Endothelial cell of umbilical vein (primary cell): ENCODE results near the gene ANO9. TPM values are rescaled to one million over a fixed set of nuclear protein-coding genes. Genes with fewer than 3 reads are reported as not detected.

Source experiments
- BruUV-seq: library from RNA; stranded (reverse); fragments of 400-500 nt; replicated peaks from 2 replicates; lab custom pipeline; 2021; lab: Mats Ljungman, UMichigan
- CTCF ChIA-PET: fragments of 300-600, 350-600 bp; sonication (Branson Sonifier 250); formaldehyde crosslinking; loops from one replicate; lab custom pipeline; 2021; ENCODE audit warnings: antibody characterized with exemption, inconsistent platforms; lab: Charles Lee
- POLR2A ChIA-PET: fragments of 300-600, 350-600 bp; sonication (Branson Sonifier 250); formaldehyde crosslinking; loops from one replicate; lab custom pipeline; 2021; ENCODE audit warnings: antibody characterized with exemption, inconsistent platforms; lab: Charles Lee
- DNase-seq: peaks from one replicate; pipeline ENCODE4 v3.0.0-alpha.2; 2011; ENCODE audit warnings: low read depth, low spot score
- FAIRE-seq: peaks from 2 replicates; lab custom pipeline; 2011; peaks lifted over from hg19 to GRCh38; lab: Jason Lieb, UNC
- H2AFZ ChIP-seq: 2 replicates; pipeline ENCODE4 v1.6.0; 2012; ENCODE audit warnings: low read depth, low read length, control low read depth, inconsistent platforms
- H3K27ac ChIP-seq: 2 replicates; pipeline ENCODE4 v1.5.1; 2011; ENCODE audit warnings: low read depth, mild to moderate bottlenecking, control low read depth, low read length, moderate library complexity; ENCODE audit not compliant: insufficient read depth
- H3K27me3 ChIP-seq, 2 experiments: 2 replicates each; pipeline versions ENCODE4 v1.6.0 to v1.6.1; 2011; ENCODE audit warnings: low read length in 2 of 2, mixed read lengths in 1 of 2; ENCODE audit not compliant: control insufficient read depth in 2 of 2, insufficient read depth in 2 of 2
- H3K36me3 ChIP-seq, 2 experiments: 2 replicates in 1 of 2; 3 replicates in 1 of 2; pipeline ENCODE4 v1.5.1; 2011; ENCODE audit warnings: low read length in 2 of 2, mild to moderate bottlenecking in 1 of 2, moderate library complexity in 1 of 2; ENCODE audit not compliant: control insufficient read depth in 2 of 2, insufficient read depth in 2 of 2; ENCODE audit errors: extremely low read depth in 1 of 2
- H3K4me1 ChIP-seq: 3 replicates; pipeline ENCODE4 v1.5.1; 2011; ENCODE audit warnings: mild to moderate bottlenecking, low read length; ENCODE audit not compliant: control insufficient read depth, insufficient read depth; ENCODE audit errors: extremely low read depth
- H3K4me2 ChIP-seq: 2 replicates; pipeline ENCODE4 v1.6.1; 2011; ENCODE audit warnings: low read length, control low read depth, mixed read lengths; ENCODE audit not compliant: insufficient read depth
- H3K4me3 ChIP-seq, 3 experiments: fragments of 200-600 bp in 1 of 3; sonication (generic), shearing (Covaris generic) in 1 of 3; replicated peaks in 1 of 3; 2 replicates each; pipeline ENCODE4 v1.5.1; 2011 to 2016; ENCODE audit warnings: control low read depth in 3 of 3, low read length in 3 of 3, mild to moderate bottlenecking in 2 of 3, inconsistent platforms in 1 of 3, low read depth in 1 of 3, moderate library complexity in 1 of 3; ENCODE audit not compliant: insufficient read depth in 1 of 3
- H3K79me2 ChIP-seq: 2 replicates; pipeline ENCODE4 v1.6.0; 2012; ENCODE audit warnings: low read length, inconsistent platforms; ENCODE audit not compliant: control insufficient read depth, insufficient read depth
- H3K9ac ChIP-seq: replicated peaks from 2 replicates; pipeline ENCODE3; 2011; ENCODE audit warnings: low read length, control low read depth; ENCODE audit not compliant: insufficient read depth; ENCODE audit errors: extremely low read depth
- H3K9me1 ChIP-seq: replicated peaks from 3 replicates; pipeline ENCODE4 v1.6.0; 2011; ENCODE audit warnings: mild to moderate bottlenecking, low read length; ENCODE audit not compliant: control insufficient read depth, insufficient read depth; ENCODE audit errors: extremely low read depth
- H3K9me3 ChIP-seq: replicated peaks from 2 replicates; pipeline ENCODE4 v1.5.1; 2012; ENCODE audit warnings: low read length, inconsistent platforms; ENCODE audit not compliant: control insufficient read depth, insufficient read depth
- H4K20me1 ChIP-seq: replicated peaks from 2 replicates; pipeline ENCODE3; 2011; ENCODE audit warnings: mild to moderate bottlenecking, low read length; ENCODE audit not compliant: control insufficient read depth, insufficient read depth; ENCODE audit errors: extremely low read depth
- EZH2 ChIP-seq: IDR thresholded peaks from 2 replicates; pipeline ENCODE4 v1.6.1; 2012; ENCODE audit warnings: borderline replicate concordance, low read depth, mild to moderate bottlenecking, moderate library complexity, low read length, inconsistent platforms; ENCODE audit not compliant: severe bottlenecking
- GATA2 ChIP-seq: IDR thresholded peaks from 2 replicates; pipeline ENCODE4 v1.7.0; 2011; ENCODE audit warnings: low read depth, mild to moderate bottlenecking, moderate library complexity, mixed read lengths, low read length; ENCODE audit not compliant: insufficient read length, insufficient read depth
- JUN ChIP-seq: IDR thresholded peaks from 2 replicates; pipeline ENCODE4 v1.6.1; 2011; ENCODE audit warnings: borderline replicate concordance, low read depth; ENCODE audit not compliant: insufficient read length, insufficient read depth
- MYC ChIP-seq: IDR thresholded peaks from one replicate; pipeline ENCODE4 v1.6.1; 2011; ENCODE audit warnings: mild to moderate bottlenecking, low read depth, low read length
- dilution Hi-C: fragments of 300-500 bp; cut with MboI; formaldehyde crosslinking; loops from one replicate; pipeline ENCODE4 v1.15.0; 2019; ENCODE audit warnings: low sequenced_read_pairs; ENCODE audit not compliant: extremely low pct_ligation_motif_present
- intact Hi-C: fragments of 100-400 bp; cut with micrococcal nuclease; formaldehyde crosslinking; loops from one replicate; pipeline ENCODE4 v1.10.0; 2022
- polyA plus RNA-seq, 4 experiments: library from polyadenylated mRNA; depleted of rRNA in 3 of 4; stranded (reverse) in 3 of 4; unstranded in 1 of 4; fragments of >200 nt; gene quantifications; 2 replicates each; pipeline versions ENCODE4 v1.2.1 to v1.2.3, GENCODE V29; 2011 to 2012; ENCODE audit warnings: missing spikeins in 1 of 4
- total RNA-seq: library from RNA; stranded (reverse); gene quantifications from 2 replicates; pipeline ENCODE4 v1.2.3, GENCODE V29; 2021
- TF ChIP-seq, protein P1 (sequence below): IDR thresholded peaks from 2 replicates; pipeline ENCODE4 v1.6.1; 2011; ENCODE audit not compliant: insufficient read depth, insufficient read length
- TF ChIP-seq, protein P2 (sequence below), 2 donors: IDR thresholded peaks; 1 replicate in 1 of 2; 2 replicates in 1 of 2; pipeline ENCODE4 v1.5.1; 2011; ENCODE audit warnings: low read length in 2 of 2, mild to moderate bottlenecking in 2 of 2, moderate library complexity in 2 of 2, control low read depth in 1 of 2, inconsistent platforms in 1 of 2, low read depth in 1 of 2; ENCODE audit not compliant: insufficient read depth in 1 of 2; ENCODE audit errors: extremely low read depth in 1 of 2

The ANO9 gene
- total and polyA plus RNA-seq, 2 donors (not counting 3 experiments of a cell fraction or from before 2014, with no cell fraction given) = 0.23 TPM; not detected in 1

DNA sequence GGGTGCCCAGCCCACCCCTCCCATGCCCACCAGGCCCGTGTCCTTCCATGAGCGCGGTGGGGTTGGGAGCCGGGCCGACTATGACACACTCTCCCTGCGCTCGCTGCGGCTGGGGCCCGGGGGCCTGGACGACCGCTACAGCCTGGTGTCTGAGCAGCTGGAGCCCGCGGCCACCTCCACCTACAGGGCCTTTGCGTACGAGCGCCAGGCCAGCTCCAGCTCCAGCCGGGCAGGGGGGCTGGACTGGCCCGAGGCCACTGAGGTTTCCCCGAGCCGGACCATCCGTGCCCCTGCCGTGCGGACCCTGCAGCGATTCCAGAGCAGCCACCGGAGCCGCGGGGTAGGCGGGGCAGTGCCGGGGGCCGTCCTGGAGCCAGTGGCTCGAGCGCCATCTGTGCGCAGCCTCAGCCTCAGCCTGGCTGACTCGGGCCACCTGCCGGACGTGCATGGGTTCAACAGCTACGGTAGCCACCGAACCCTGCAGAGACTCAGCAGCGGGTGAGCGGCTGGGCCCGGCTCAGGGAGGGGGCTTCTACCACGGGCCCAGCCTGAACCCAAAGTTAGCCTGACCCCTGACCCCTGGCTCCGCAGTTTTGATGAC is 44.8 kb downstream of the ANO9 start:
- peak overlapping the region; percentile 6 to 43 (median 35) for H3K4me3 ChIP-seq
- H3K9ac ChIP-seq = no peak overlapping the region
- dilution Hi-C loops (no loop called here), intact Hi-C loops (loop anchor here (1.0 kb wide), 1 partner anchor 51 kb away; no protein-coding TSS in a partner anchor)
- H3K9me1 ChIP-seq = no peaks in the 10 kb centered on the region
- peak overlapping the region; percentile 45 for H3K4me2 ChIP-seq
- FAIRE-seq (peak; percentile 73), DNase-seq (peak; percentile 66)
- peaks cover 0 to 3% of the 10 kb centered on the region in 2 experiments for H3K27me3 ChIP-seq
- peak overlapping the region; percentile 86 for H2AFZ ChIP-seq
- no peaks in the 10 kb centered on the region for H3K79me2 ChIP-seq
- H3K36me3 ChIP-seq = no peaks in the 10 kb centered on the region
- no peaks in the 10 kb centered on the region for H4K20me1 ChIP-seq
- BruUV-seq = no TSS peak
- no peak overlapping the region for H3K27ac ChIP-seq
- no peaks in the 10 kb centered on the region for H3K9me3 ChIP-seq
- POLR2A ChIA-PET = interaction anchor here (0.7 kb wide), 2 partner anchors 91 to 147 kb away, joined by 3 to 5 read pairs; no protein-coding TSS in a partner anchor
- CTCF ChIA-PET = interaction anchor here (0.6 to 2.4 kb wide), 14 partner anchors 9 to 190 kb away, joined by 3 to 55 read pairs (median 6); partner anchors contain the start of genes BET1L, PTDSS2 and RIC8A
- TF ChIP-seq, protein P1, sequence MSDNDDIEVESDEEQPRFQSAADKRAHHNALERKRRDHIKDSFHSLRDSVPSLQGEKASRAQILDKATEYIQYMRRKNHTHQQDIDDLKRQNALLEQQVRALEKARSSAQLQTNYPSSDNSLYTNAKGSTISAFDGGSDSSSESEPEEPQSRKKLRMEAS = no peak
- TF ChIP-seq, protein P2, sequence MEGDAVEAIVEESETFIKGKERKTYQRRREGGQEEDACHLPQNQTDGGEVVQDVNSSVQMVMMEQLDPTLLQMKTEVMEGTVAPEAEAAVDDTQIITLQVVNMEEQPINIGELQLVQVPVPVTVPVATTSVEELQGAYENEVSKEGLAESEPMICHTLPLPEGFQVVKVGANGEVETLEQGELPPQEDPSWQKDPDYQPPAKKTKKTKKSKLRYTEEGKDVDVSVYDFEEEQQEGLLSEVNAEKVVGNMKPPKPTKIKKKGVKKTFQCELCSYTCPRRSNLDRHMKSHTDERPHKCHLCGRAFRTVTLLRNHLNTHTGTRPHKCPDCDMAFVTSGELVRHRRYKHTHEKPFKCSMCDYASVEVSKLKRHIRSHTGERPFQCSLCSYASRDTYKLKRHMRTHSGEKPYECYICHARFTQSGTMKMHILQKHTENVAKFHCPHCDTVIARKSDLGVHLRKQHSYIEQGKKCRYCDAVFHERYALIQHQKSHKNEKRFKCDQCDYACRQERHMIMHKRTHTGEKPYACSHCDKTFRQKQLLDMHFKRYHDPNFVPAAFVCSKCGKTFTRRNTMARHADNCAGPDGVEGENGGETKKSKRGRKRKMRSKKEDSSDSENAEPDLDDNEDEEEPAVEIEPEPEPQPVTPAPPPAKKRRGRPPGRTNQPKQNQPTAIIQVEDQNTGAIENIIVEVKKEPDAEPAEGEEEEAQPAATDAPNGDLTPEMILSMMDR (IDR thresholded peaks at IDR 0.05; ENCODE audit: extremely low read depth in 1 of 2, insufficient read depth in 1 of 2, low read depth in 1 of 2, low read length in 2 of 2) = peak; percentile 44 to 80
- no peak for TF ChIP-seq EZH2
- TF ChIP-seq JUN = no peak
- TF ChIP-seq GATA2 = no peak
- no peak for TF ChIP-seq MYC
- H3K4me1 ChIP-seq = peaks cover 2% of the 10 kb centered on the region
